HG02884 (cell line): ENCODE measurements around the gene SIGLEC14.

ENCODE experiments used
- ATAC-seq: cut with Tn5 transposase; IDR thresholded peaks from one replicate; pipeline ENCODE4 v1.9.1; 2021; ENCODE audit warnings: mild to moderate bottlenecking, moderate library complexity; ENCODE audit not compliant: unreplicated experiment

Gene SIGLEC14

DNA sequence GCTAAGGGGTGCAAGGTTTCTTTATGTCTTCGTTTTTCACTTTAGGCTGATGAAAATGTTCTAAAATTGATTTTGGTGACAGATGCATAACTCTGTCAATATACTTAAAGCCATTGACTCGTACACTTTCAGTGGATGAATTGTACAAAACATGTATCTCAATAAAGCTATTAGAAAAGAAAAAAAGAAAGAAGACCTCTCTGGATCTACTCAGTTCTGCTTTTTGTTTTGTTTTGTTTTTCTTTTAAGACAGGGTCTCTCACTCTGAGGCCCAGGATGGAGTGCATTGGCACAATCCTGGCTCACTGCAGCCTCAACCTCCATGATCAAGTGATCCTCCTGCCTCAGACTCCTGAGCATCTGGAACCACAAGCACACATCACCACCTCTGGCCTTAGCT, 19.9 kb downstream of the SIGLEC14 start:
- ATAC-seq, result no peak

DNA sequence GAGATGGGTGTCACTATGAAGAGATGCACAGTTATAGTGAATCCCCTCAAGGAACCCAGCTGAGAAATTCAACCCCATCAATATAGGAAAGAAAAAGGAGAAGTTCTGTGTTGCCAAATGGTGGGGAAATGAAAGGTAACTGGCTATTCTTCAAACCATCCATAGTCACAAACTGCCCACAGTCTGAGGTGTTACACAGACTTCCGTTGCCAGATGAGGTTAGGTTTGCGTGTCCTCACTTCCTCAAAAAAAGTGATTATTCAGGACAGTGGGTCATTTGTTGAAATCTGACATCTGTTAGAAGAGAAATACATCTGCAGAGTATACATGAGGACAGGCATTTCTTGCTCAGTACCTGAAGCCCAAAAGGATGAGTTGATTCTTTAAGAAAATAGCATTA, 25.4 kb downstream of the SIGLEC14 start:
- no peak for ATAC-seq

DNA sequence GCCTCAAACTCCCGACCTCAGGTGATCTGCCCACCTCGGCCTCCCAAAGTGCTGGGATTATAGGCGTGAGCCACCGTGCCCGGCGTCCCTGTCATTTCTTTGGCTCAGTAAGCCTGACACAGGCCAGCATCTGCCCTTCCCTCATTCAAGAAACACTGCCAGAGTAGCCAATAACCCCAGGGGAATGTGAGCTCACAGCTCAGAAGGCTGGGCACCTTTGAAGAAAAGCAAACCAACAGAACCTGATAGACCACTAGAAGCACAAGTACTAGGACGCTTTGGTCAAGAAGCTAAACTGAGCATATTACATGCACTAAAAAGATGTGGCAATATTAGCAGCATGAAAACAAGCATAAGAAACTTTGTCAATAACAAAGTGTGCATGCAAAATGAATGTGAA, 30.6 kb downstream of the SIGLEC14 start:
- no peak for ATAC-seq

DNA sequence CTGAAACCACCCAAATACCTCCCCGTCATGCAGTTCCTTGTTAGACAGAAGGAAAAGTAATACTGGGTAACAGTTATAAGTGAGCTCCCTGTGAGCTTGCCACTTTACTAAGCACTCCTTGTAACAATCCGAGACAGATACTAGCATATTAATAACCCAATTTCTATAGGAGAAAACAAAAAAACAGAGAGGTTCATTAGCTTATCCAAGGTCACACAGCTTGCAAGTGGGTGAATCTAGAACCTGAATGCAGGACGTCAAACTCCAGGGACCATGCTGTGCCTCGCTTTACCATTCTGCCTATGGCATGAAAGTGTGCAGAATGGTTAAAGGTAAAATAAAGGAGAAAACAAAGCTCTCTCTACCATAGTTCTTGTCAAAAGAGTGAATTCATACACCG, 31.8 kb downstream of the SIGLEC14 start:
- ATAC-seq, result no peak

DNA sequence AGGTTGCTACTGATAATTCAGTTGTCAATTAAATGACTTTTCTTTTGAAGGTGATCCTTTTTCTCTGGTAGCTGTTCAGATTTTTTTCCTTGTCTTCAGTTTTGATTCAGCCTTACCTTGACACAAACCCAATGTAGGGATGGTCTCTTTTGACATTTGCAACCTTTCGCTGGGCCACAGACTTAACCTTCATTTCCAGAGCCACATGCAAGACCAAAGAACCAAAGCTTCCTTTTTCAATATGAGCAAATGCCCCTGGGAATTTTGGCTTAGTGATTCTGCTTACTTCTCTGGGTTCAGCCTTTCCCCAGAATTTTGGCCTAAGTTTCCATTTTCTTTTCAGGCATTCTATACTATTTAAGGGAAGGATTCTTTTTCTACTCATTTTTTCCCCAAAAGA, 36.0 kb downstream of the SIGLEC14 start:
- no peak for ATAC-seq

GRCh38 chr19:51607920-51608562, 38.6 kb downstream of the SIGLEC14 start:
- ATAC-seq, result no peak

GRCh38 chr19:51607077-51607476, 39.5 kb downstream of the SIGLEC14 start:
- peak; percentile 94 for ATAC-seq

DNA sequence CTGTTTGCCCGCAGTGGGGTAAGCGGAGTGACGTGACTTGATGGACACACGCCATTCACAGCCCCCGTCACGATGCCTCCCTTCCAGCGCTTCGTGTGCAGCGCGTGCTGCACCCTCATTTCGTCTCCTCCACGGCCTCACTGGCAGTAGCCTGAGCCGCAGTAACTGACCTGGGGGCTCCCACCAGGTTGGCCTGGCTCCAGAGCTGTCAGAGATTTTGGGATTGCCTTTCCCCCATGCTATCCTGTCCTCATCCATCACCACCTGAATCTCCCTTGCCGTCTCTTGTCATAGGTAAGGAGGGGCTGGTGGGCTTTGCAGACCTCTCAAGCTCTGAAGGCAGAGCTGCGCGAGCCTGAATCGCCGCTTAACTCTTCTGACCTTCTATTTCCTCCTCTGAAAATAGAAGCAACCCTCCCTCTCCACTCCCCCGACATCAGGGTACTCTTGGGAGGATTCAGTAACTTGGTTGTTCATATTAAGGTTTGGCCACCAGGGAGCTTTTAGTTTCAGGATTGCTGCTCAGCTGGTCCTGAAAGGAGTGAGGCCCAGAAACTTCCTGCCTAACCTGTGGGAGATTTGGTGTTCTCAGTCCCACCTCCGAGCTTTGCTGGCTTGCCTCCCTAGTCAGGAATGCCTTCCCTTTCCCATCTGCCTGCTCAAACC, 44.3 kb downstream of the SIGLEC14 start:
- no peak for ATAC-seq

- ATAC-seq, result no peak
These were observed 45.6 kb downstream of the SIGLEC14 start for GRCh38 chr19:51600940-51601580.

- no peak for ATAC-seq
These were observed 47.5 kb downstream of the SIGLEC14 start for GRCh38 chr19:51599084-51599483.

DNA sequence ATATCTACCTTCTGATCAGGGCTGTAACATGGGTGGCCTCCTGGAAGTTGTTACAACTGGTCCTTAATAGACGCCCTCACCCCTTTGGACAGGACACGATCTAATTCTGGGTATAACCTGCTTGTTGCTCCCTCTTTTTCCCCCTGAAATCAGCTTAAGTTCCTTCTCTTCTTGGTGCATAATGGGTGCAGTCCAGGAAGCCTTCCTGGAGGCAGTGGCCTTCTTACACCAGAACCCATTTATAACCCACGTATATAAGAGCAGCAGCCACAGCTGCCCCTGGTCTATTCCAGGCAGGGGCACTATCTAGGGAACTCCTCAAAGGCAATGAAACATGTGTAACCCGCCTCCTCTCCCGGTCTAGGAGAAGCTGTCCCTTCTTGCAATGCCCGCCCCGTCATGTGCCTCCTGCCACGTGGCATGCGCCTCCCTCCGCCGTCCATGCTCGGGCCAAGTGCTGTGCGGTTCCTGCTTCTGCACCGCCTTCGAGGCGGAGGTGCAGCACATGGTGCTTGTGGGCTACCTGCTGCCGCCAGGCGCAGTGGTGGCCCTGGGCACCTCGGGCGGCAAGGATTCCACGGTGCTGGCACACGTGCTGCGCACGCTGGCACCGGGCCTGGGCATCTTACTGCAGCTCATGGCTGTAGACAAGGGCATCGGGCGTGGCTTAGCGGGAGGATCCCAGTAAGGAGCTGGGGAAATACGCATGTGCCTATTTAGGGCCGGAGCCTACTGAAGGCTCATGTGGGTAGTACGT, 48.3 kb downstream of the SIGLEC14 start:
- ATAC-seq, result no peak

GRCh38 chr19:51595190-51596175, 51.1 kb downstream of the SIGLEC14 start:
- no peak for ATAC-seq

DNA sequence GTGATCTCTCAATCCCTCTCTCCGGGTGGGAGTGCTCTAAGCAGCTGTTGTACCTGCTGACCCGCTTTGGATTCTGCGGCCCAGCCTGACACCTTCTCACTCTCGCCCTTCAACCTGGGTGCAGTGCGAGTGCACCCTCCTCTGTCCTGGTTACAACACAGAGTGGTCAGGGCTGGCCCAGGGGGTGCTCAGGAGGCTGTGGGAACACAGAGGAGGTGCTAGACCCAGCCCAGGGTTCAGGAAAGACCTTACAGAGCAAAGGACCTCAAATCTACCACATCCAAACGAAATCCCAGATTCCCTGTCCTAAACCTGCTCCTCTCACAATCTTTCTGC, 51.9 kb downstream of the SIGLEC14 start:
- no peak for ATAC-seq

DNA sequence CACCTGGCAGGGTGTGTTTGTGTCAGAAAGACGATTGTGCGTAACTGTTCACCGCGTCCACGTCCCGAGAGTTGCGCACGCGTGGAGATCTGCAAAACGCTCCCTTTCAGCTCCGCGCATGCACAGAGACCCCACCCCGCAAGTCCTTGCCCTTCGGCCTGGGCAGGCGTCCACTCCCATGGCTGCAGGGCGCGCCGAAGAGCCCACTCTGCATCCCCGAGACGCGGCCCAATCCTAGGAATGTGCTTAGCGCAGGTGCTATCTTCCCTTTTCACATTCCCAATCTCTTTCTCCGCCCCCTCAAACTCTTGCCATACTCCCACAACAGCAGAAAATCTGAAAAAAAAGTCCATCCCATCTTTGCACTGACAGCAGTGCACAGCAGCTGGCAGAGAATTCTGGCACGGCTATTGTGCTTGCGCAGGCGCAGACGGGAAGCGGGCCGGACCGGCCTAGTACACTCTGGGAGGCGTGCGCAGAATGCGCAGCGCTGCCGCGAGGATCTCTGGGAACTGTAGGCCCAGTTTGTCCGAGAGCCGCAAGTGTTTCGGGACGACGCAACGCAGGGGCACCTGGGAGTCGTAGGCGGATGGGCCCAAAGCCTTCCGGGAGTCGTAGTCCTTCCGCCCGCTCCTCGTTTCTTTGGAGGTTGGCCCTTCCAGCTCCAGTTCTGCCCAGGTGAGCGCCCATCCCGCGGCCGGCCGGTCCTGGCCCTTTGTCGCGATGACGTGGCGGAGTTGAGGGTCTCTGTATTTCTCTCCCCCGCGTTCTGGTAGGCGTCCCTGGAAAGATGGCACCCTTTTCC, 52.5 kb downstream of the SIGLEC14 start:
- peak; percentile 99 for ATAC-seq

- ATAC-seq, result no peak
These were observed 53.3 kb downstream of the SIGLEC14 start for GRCh38 chr19:51593138-51593890.
